Muscle of leg (tissue), 11 donors: ENCODE results near the gene KRT15. TPM values are rescaled to one million over a fixed set of nuclear protein-coding genes. Genes with fewer than 3 reads are reported as not detected.

Experiments used
- DNase-seq: peaks from one replicate; pipeline ENCODE4 v3.0.0; 2013
- H3K27ac ChIP-seq: one replicate; pipeline ENCODE4 v1.5.1; 2013; ENCODE audit warnings: mild to moderate bottlenecking, low read length, control low read depth
- H3K27me3 ChIP-seq: one replicate; pipeline ENCODE4 v1.6.1; 2013; ENCODE audit warnings: low read length; ENCODE audit not compliant: control insufficient read depth, insufficient read depth
- H3K36me3 ChIP-seq: one replicate; pipeline ENCODE4 v1.6.1; 2013; ENCODE audit warnings: low read length; ENCODE audit not compliant: control insufficient read depth, insufficient read depth
- H3K4me1 ChIP-seq: one replicate; pipeline ENCODE4 v1.6.1; 2013; ENCODE audit warnings: low read length; ENCODE audit not compliant: control insufficient read depth, insufficient read depth
- H3K4me3 ChIP-seq: one replicate; pipeline ENCODE4 v1.5.1; 2013; ENCODE audit warnings: low read length, control low read depth
- H3K9me3 ChIP-seq: replicated peaks from 2 replicates; pipeline ENCODE4 v1.6.1; 2013; ENCODE audit warnings: low read depth, low read length; ENCODE audit not compliant: control insufficient read depth
- WGBS: methylation state at CpG from one replicate; pipeline ENCODE4 v1.1.5; 2013; ENCODE audit warnings: missing lambda C conversion rate; ENCODE audit not compliant: insufficient coverage; 5-methylcytosine and 5-hydroxymethylcytosine counted together
- polyA plus RNA-seq, 8 donors: library from polyadenylated mRNA; unstranded; fragments of 120-200 nt; gene quantifications; one replicate each; pipeline versions ENCODE4 v1.2.1 to v1.2.3, GENCODE V29; 2013; ENCODE audit warnings: inconsistent platforms in 1 of 8, low replicate concordance in 1 of 8; ENCODE audit not compliant: insufficient read length in 8 of 8, insufficient read depth in 1 of 8
- total RNA-seq: library from RNA; stranded (reverse); fragments of 120-200 nt; gene quantifications from one replicate; pipeline ENCODE4 v1.2.4, GENCODE V29; 2013

Gene KRT15
- total and polyA plus RNA-seq, 9 donors, result 0.04 to 68.8 (median 0.21) TPM; not detected in 2

- 76% methylated on average over 7 of the region's 14 CpGs for WGBS
- H3K27ac ChIP-seq, result no peak overlapping the region
- H3K9me3 ChIP-seq, result no peaks in the 10 kb centered on the region
- H3K4me1 ChIP-seq, result no peaks in the 10 kb centered on the region
- peak; percentile 29 for DNase-seq
- no peak overlapping the region for H3K4me3 ChIP-seq
- no peaks in the 10 kb centered on the region for H3K36me3 ChIP-seq
- H3K27me3 ChIP-seq, result peaks cover 10% of the 10 kb centered on the region
Observed at GRCh38 chr17:41505809-41506767, 12.6 kb downstream of the KRT15 start.

DNA sequence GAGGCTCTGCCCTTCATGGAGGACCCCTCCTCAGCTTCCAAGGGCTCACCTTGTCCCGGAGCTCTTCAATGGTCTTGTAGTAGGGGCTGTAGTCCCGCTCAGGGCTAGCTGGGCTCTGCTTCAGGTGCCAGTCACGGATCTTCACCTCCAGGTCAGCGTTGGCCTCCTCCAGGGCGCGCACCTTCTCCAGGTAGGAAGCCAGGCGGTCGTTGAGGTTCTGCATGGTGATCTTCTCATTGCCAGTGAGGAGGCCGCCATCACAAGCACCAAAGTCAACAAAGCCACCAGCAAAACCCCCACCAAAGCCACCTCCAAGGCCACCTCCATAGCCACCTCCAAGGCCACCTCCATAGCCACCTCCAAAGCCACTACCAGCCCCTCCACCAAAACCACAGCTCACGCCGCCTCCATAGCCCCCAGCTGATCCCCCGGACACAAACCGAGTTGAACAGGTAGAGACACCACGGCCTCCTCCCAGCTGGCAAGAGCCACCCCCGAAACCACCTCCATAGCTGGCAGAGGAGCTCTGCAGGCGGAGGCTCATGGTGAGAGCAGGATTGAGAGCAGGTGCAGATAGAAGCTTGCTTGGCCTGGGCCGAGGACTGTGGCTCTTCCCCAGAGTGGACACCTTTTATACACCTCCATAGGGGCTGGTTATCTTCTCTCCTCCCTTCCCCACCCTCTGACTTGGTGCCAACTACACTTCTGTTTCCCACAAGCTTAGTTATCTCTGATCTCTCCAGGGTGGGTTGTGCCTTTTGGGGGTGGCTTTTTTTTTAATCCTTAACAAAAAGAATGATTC, 13.5 kb downstream of the KRT15 start, which contains the start of gene KRT13:
TSS of gene KRT13 (minus strand) at position 606 of the 802 bp plus-strand sequence. CDS start at position 544, 62 bp downstream.
- no peak within 1 kb of the TSS for H3K4me3 ChIP-seq
- WGBS, result 91% methylated on average over 12 of the region's 17 CpGs
- DNase-seq, result no peak
- no peaks in the 10 kb centered on the region for H3K4me1 ChIP-seq
- peaks cover 7% of the 10 kb centered on the region for H3K27me3 ChIP-seq
- no peaks in the 10 kb centered on the region for H3K36me3 ChIP-seq
- no peaks in the 10 kb centered on the region for H3K9me3 ChIP-seq
- no peak within 1 kb of the TSS for H3K27ac ChIP-seq

DNA sequence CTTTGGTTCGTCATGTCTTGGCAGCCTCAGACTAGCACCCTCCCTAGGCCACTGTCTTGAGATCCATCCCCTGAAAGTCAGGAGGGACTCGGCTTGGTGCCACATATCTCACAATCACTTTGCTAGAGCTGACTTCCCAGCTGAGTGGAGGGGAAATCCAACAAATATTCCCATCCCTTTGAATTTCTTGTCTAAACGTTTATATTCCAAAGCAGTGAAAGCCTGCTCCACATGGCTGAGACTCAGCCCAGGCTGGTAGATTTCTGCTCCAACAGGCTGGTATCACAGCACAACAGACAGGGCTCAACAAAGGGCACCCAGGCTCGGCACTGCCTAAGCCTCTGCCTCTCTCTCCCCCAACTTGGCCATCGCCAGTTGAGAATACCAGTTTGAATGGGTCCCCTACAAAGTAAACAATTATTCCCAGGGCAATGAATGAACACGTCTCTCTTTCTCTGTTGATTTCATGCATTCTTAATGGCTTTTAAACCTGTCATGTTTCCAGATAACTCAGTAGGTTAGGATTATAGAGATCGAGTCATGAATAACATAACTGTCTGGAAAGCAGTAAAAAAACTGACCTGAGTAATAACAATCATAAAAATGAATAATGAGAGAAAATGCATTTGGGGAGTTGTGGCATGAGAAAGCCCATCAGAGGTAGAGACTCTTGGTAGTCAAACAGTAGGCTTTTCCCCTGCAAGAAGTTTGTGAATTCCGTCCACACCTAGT, 14.3 kb downstream of the KRT15 start:
- no peaks in the 10 kb centered on the region for H3K36me3 ChIP-seq
- WGBS, result 75% methylated on average over 1 of the region's 8 CpGs
- H3K27me3 ChIP-seq, result peaks cover 10% of the 10 kb centered on the region
- H3K9me3 ChIP-seq, result no peaks in the 10 kb centered on the region
- H3K27ac ChIP-seq, result no peak overlapping the region
- no peak overlapping the region for H3K4me3 ChIP-seq
- no peaks in the 10 kb centered on the region for H3K4me1 ChIP-seq
- no peak for DNase-seq

DNA sequence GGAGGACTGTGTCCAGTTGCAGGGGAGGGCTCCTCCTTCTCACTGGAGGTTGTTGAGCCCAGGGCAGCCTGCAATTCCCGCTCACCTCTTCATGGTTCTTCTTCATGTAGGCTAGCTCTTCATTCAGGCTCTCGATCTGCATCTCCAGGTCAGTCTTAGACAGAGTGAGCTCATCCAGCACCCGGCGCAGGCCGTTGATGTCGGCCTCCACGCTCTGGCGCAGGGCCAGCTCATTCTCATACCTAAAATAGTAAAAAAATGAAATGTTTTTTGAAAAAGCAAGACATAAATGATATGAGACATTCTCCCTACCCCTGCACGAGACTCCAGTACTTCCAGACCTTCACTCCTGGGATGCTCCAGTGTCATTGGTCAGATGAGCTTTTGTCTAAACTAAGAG, 15.5 kb downstream of the KRT15 start:
- DNase-seq, result no peak
- no peak overlapping the region for H3K27ac ChIP-seq
- no peaks in the 10 kb centered on the region for H3K4me1 ChIP-seq
- H3K27me3 ChIP-seq, result peaks cover 11% of the 10 kb centered on the region
- no peaks in the 10 kb centered on the region for H3K9me3 ChIP-seq
- no peaks in the 10 kb centered on the region for H3K36me3 ChIP-seq
- no peak overlapping the region for H3K4me3 ChIP-seq
- 69% methylated on average over 2 of the region's 9 CpGs for WGBS

DNA sequence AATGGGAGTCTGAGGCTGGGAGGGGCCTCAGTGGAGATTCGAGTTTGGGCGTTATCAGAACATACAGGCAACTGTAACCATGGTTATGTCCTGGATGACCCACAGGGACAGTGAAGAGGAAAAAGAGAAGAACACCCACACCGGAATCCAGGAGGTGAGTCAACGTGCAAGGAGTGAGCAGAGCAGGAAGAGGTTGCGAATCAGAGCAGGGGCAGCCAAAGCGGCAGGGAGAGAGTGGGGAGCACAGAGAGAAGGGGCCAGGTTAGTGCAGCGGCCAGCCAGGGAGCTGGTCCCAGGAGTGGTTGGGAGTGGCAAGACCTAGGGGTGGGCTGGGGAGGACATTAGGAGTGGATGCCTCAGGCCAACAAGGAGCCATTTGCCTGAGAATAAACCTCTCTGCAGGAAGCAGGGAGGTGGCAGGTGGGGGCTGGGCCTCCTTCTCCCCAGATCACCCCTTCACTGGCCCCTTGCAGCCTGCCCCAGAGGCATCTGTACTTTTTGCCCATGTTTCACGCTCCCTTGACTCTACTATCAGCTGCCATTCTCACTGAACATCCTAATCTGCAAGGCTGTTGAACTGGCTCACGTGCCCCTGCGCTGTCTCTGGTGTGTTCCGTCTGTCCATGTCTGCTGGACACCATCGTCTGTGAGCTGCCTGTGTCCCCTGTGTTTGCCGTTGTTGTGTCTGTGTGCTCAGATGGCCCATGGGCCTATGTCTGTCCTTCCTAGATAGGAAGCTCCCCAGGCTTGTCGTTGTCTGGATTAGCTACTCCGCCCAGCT, 18.4 kb downstream of the KRT15 start:
- Histone ChIP-seq H3K4me3 (no peak overlapping the region), H3K27me3 (peaks cover 9% of the 10 kb centered on the region), H3K9me3 (no peaks in the 10 kb centered on the region), H3K4me1 (peaks cover 1% of the 10 kb centered on the region), H3K27ac (no peak overlapping the region), H3K36me3 (no peaks in the 10 kb centered on the region)
- 47% methylated on average over 12 of the region's 15 CpGs for WGBS
- no peak for DNase-seq

GRCh38 chr17:41499714-41500113, 19.0 kb downstream of the KRT15 start:
- Histone ChIP-seq H3K9me3 (no peaks in the 10 kb centered on the region), H3K4me1 (peaks cover 4% of the 10 kb centered on the region), H3K36me3 (no peaks in the 10 kb centered on the region), H3K27ac (no peak overlapping the region), H3K27me3 (peaks cover 9% of the 10 kb centered on the region), H3K4me3 (no peak overlapping the region)
- 88% methylated on average over 4 of the region's 5 CpGs for WGBS
- DNase-seq, result no peak

- Histone ChIP-seq H3K36me3 (no peaks in the 10 kb centered on the region), H3K27ac (no peak overlapping the region), H3K9me3 (no peaks in the 10 kb centered on the region), H3K27me3 (peaks cover 9% of the 10 kb centered on the region), H3K4me1 (peaks cover 6% of the 10 kb centered on the region), H3K4me3 (no peak overlapping the region)
- 73% methylated on average over 2 of the region's 6 CpGs for WGBS
- DNase-seq, result no peak
Observed at GRCh38 chr17:41498276-41498675, 20.4 kb downstream of the KRT15 start.

DNA sequence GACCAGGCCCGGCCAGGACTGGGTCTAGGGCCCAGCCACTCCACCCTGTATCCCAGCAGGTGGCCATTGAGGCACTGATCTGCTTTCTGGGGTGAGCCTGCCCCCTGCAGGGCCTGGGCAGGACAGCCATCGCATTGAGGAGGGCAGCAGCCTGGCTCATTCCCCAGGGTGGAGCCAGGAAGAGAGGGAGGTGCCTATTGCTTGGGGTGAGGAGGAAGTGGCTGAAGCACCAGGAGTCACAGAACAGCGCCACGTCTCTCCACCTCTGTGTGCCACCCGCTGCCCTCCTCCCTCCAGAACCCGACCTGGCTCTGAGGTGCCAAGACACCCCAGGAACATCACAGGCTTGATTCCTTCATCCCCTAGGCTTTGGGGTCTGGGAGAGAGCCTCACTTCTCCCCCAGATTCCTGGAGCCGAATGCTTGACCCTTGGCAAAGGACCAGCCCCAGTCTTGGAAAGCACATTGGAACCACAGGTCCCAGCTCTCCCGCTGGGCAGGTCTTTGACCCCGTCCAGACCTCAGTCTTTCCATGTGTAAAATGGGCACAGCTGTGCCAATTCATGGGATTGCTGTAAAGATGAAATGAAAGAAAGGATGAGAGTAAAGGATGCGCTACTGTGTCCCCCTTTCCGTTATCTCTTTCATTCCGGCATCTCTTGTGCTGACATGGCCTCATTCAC, 21.7 kb downstream of the KRT15 start:
- WGBS, result 82% methylated on average over 6 of the region's 12 CpGs
- peaks cover 9% of the 10 kb centered on the region for H3K27me3 ChIP-seq
- H3K4me1 ChIP-seq, result peaks cover 9% of the 10 kb centered on the region
- no peak overlapping the region for H3K4me3 ChIP-seq
- H3K27ac ChIP-seq, result no peak overlapping the region
- no peaks in the 10 kb centered on the region for H3K36me3 ChIP-seq
- DNase-seq, result peak; percentile 38
- H3K9me3 ChIP-seq, result no peaks in the 10 kb centered on the region

- no peaks in the 10 kb centered on the region for H3K36me3 ChIP-seq
- H3K4me3 ChIP-seq, result no peak overlapping the region
- WGBS, result 66% methylated on average over 2 of the region's 2 CpGs
- DNase-seq, result no peak
- no peaks in the 10 kb centered on the region for H3K9me3 ChIP-seq
- peaks cover 9% of the 10 kb centered on the region for H3K4me1 ChIP-seq
- H3K27me3 ChIP-seq, result peaks cover 7% of the 10 kb centered on the region
- H3K27ac ChIP-seq, result no peak overlapping the region
Observed at GRCh38 chr17:41494524-41494923, 24.2 kb downstream of the KRT15 start.
